ENCODE measurements around the gene PID1.

DNA sequence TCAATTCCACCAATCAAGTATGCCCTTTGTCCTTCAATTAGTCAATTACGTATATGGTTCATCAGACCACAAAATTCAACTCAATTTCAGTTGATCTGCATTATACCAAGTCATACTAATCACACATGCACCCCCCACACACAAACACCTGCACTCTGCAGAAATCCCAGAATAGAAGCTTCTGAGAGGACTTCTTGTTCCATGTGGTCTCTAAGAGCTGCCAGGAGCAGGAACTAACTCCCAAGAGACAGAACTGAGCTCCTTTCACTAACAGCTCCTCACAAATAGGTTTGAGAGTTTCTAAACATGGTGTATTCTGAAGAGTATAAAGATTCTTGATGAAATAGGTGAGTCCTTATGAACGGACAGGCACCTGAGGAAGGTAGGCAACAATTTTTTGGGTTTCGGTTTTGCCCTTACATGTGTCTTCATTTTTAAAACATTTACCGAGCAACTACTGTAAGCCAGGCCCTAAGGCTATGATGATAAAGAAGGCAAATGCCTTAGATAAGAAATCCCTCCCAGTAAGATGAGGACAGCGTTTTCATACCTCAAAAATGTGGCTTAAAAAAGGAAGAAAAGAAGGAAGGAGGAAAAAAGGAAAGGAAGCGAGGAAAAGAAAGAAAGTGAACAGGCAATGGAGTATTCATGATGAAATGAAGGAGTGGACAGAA, 183.1 kb downstream of the PID1 start:
- TF ChIP-seq, protein P1, sequence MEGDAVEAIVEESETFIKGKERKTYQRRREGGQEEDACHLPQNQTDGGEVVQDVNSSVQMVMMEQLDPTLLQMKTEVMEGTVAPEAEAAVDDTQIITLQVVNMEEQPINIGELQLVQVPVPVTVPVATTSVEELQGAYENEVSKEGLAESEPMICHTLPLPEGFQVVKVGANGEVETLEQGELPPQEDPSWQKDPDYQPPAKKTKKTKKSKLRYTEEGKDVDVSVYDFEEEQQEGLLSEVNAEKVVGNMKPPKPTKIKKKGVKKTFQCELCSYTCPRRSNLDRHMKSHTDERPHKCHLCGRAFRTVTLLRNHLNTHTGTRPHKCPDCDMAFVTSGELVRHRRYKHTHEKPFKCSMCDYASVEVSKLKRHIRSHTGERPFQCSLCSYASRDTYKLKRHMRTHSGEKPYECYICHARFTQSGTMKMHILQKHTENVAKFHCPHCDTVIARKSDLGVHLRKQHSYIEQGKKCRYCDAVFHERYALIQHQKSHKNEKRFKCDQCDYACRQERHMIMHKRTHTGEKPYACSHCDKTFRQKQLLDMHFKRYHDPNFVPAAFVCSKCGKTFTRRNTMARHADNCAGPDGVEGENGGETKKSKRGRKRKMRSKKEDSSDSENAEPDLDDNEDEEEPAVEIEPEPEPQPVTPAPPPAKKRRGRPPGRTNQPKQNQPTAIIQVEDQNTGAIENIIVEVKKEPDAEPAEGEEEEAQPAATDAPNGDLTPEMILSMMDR (IDR thresholded peaks at IDR 0.05) = no peak
- TF ChIP-seq SP1 (CRISPR knock-in tag; conservative IDR thresholded peaks at IDR 0.05) (no peak), ZNF138 (CRISPR knock-in tag; conservative IDR thresholded peaks at IDR 0.05) (no peak), KAT7 (CRISPR knock-in tag; IDR thresholded peaks at IDR 0.05; ENCODE audit: borderline replicate concordance) (no peak), JUN (CRISPR knock-in tag; IDR thresholded peaks at IDR 0.05) (no peak), NR3C1 (CRISPR knock-in tag; conservative IDR thresholded peaks at IDR 0.05; ENCODE audit: low read depth) (no peak), ZNF121 (CRISPR knock-in tag; IDR thresholded peaks at IDR 0.05) (no peak), ZNF263 (CRISPR knock-in tag; IDR thresholded peaks at IDR 0.05; ENCODE audit: low read depth) (no peak), ETV6 (CRISPR knock-in tag; IDR thresholded peaks at IDR 0.05) (no peak), NR2C2 (CRISPR knock-in tag; IDR thresholded peaks at IDR 0.05) (no peak), E2F4 (CRISPR knock-in tag; IDR thresholded peaks at IDR 0.05; ENCODE audit: borderline replicate concordance, low read depth) (no peak), ATF1 (CRISPR knock-in tag; IDR thresholded peaks at IDR 0.05) (no peak), PREB (CRISPR knock-in tag; IDR thresholded peaks at IDR 0.05; ENCODE audit: borderline replicate concordance) (no peak), MYBL2 (CRISPR knock-in tag; IDR thresholded peaks at IDR 0.05) (no peak)
